UCSD-AML1 (cell line): ENCODE results near the gene GLS.
"Not testable (repeated sequence)": the region's sequence is repeated elsewhere in the genome, so short reads cannot be mapped to it uniquely, and the experiment has no call there.

Experiments used
- DNase-seq: peaks from one replicate; lab custom pipeline; 2025; ENCODE audit not compliant: unreplicated experiment; lab: John Stamatoyannopoulos, UW

Gene GLS

GRCh38 chr2:190929919-190930318 lies 49.3 kb downstream of the GLS start:
- DNase-seq: no peak

- DNase-seq: no peak
Observed at GRCh38 chr2:190930411-190930810, 49.8 kb downstream of the GLS start.

- DNase-seq: no peak
Observed at GRCh38 chr2:190932514-190932913, 51.9 kb downstream of the GLS start.

- no peak for DNase-seq
Observed at GRCh38 chr2:190933361-190933760, 52.7 kb downstream of the GLS start.

GRCh38 chr2:190935054-190935453 lies 54.4 kb downstream of the GLS start:
- DNase-seq: no peak

GRCh38 chr2:190938771-190939335 lies 58.2 kb downstream of the GLS start:
- no peak for DNase-seq

GRCh38 chr2:190940454-190940853 lies 59.8 kb downstream of the GLS start:
- DNase-seq: no peak

GRCh38 chr2:190941571-190941970 lies 61.0 kb downstream of the GLS start:
- DNase-seq: no peak

GRCh38 chr2:190942697-190943096 lies 62.1 kb downstream of the GLS start:
- DNase-seq: no peak

- no peak for DNase-seq
Observed at GRCh38 chr2:190943706-190944105, 63.1 kb downstream of the GLS start.

- no peak for DNase-seq
Observed at GRCh38 chr2:190947141-190947540, 66.5 kb downstream of the GLS start.

- DNase-seq: no peak
Observed at GRCh38 chr2:190947711-190948251, 67.2 kb downstream of the GLS start.

- DNase-seq: no peak
Observed at GRCh38 chr2:190948671-190949070, 68.0 kb downstream of the GLS start.

- no peak for DNase-seq
Observed at GRCh38 chr2:190950566-190950991, 70.0 kb downstream of the GLS start.

GRCh38 chr2:190953257-190953656 lies 72.6 kb downstream of the GLS start:
- DNase-seq: no peak

- no peak for DNase-seq
Observed at GRCh38 chr2:190959911-190960788, 79.5 kb downstream of the GLS start.

GRCh38 chr2:190961117-190961516 lies 80.5 kb downstream of the GLS start:
- DNase-seq: not testable (repeated sequence)

GRCh38 chr2:190961918-190962487 lies 81.4 kb downstream of the GLS start:
- no peak for DNase-seq

- DNase-seq: no peak
Observed at GRCh38 chr2:190963088-190963487, 82.5 kb downstream of the GLS start.

GRCh38 chr2:190964170-190964795 lies 83.7 kb downstream of the GLS start:
- DNase-seq: no peak

GRCh38 chr2:190965580-190966222 lies 85.1 kb downstream of the GLS start:
- DNase-seq: no peak
